ENCODE results near the gene HIGD2B. TPM values are rescaled to one million over a fixed set of nuclear protein-coding genes. Genes with fewer than 3 reads are reported as not detected.

HIGD2B gene, protein sequence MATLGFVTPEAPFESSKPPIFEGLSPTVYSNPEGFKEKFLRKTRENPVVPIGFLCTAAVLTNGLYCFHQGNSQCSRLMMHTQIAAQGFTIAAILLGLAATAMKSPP
- total RNA-seq, result not detected

GRCh38 chr15:72685925-72686794 is at the start of gene HIGD2B, which contains the start of gene BBS4:
TSS of gene HIGD2B (minus strand) at chr15:72686182. CDS start at chr15:72676374, 9,808 bp downstream.
TSS of gene BBS4 (plus strand) at chr15:72686207. CDS start at chr15:72686228, 21 bp downstream.
- Histone ChIP-seq H3K36me3 (no peaks in the 10 kb centered on the region), H3K9me3 (no peaks in the 10 kb centered on the region), H3K27me3 (no peaks in the 10 kb centered on the region), H3K27ac (peak within 1 kb of the TSS; percentile 88 to 92), H3K4me1 (peaks cover 0 to 8% of the 10 kb centered on the region in 2 donors), H3K4me3 (peak within 1 kb of the TSS; percentile 59 to 77)
- DNase-seq (ENCODE audit: low spot score in 2 of 2), result peak; percentile 53 to 94
- intact Hi-C loops (cut with DNase I), result loop anchor here (2.0 to 5.0 kb wide), 2 partner anchors 99 to 214 kb away; partner anchors contain the start of gene ARIH1
- TF ChIP-seq CTCF (IDR thresholded peaks at IDR 0.05), result no peak

DNA sequence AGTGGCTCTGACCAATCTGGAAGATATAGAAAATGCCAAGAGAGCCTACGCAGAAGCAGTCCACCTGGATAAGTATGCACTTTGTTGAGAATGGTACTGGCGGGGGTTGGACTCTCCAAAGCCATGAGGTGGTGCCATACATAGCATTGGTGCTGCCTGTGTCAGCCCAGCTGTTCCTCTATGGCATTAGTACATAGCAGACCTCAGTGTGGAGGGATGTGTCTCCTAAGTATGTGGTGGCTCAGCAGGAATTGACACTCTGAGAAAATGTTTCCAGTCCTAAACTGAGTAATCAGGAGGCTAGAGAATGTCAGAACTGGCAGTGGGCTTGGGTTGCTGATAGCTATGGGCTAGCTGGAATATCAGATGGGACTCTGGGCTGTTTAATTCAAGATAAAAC is 49.1 kb upstream of the HIGD2B start:
- intact Hi-C loops (cut with DNase I), result no loop called here
- TF ChIP-seq CTCF (IDR thresholded peaks at IDR 0.05), result no peak
- H3K27me3 ChIP-seq, result no peaks in the 10 kb centered on the region
- no peaks in the 10 kb centered on the region for H3K9me3 ChIP-seq
- no peak overlapping the region for H3K4me3 ChIP-seq
- H3K27ac ChIP-seq, result no peak overlapping the region
- no peak for DNase-seq (ENCODE audit: low spot score in 2 of 2)
- peaks cover 35 to 60% of the 10 kb centered on the region in 2 donors for H3K36me3 ChIP-seq
- no peaks in the 10 kb centered on the region for H3K4me1 ChIP-seq

GRCh38 chr15:72733941-72734738 is 48.2 kb upstream of the HIGD2B start:
- DNase-seq (ENCODE audit: low spot score in 2 of 2), result no peak
- intact Hi-C loops (cut with DNase I), result no loop called here
- TF ChIP-seq CTCF (IDR thresholded peaks at IDR 0.05), result no peak
- Histone ChIP-seq H3K4me3 (no peak overlapping the region), H3K36me3 (peaks cover 33 to 55% of the 10 kb centered on the region in 2 donors), H3K4me1 (no peaks in the 10 kb centered on the region), H3K27me3 (no peaks in the 10 kb centered on the region), H3K27ac (no peak overlapping the region), H3K9me3 (no peaks in the 10 kb centered on the region)

DNA sequence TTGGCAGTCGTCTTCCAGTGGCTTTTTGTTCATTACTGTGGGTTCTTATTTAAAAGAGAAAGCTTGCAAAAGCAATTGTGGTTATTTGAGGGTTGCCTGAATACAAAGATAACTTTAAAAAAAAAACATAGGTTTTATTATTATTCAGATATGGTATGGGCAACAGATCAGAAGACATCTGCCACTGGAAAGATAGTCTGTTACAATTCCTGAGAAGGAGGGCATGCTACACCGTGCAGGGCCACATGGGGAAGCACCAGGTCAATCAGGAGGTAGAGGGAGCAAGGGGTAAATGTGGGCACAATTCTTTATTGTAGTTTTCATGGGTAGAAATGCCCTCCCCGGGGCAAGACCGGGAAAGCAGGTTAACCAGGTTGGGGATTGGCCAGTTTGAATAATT is 46.5 kb upstream of the HIGD2B start:
- Histone ChIP-seq H3K27ac (no peak overlapping the region), H3K4me1 (no peaks in the 10 kb centered on the region), H3K9me3 (no peaks in the 10 kb centered on the region), H3K27me3 (no peaks in the 10 kb centered on the region), H3K4me3 (no peak overlapping the region), H3K36me3 (peaks cover 22 to 52% of the 10 kb centered on the region in 2 donors)
- TF ChIP-seq CTCF (IDR thresholded peaks at IDR 0.05), result no peak
- no peak for DNase-seq (ENCODE audit: low spot score in 2 of 2)
- intact Hi-C loops (cut with DNase I), result no loop called here

GRCh38 chr15:72732086-72732485 is 46.1 kb upstream of the HIGD2B start:
- no peaks in the 10 kb centered on the region for H3K4me1 ChIP-seq
- H3K4me3 ChIP-seq, result no peak overlapping the region
- no peaks in the 10 kb centered on the region for H3K9me3 ChIP-seq
- H3K36me3 ChIP-seq, result peaks cover 19 to 52% of the 10 kb centered on the region in 2 donors
- TF ChIP-seq CTCF (IDR thresholded peaks at IDR 0.05), result no peak
- no peaks in the 10 kb centered on the region for H3K27me3 ChIP-seq
- no peak overlapping the region for H3K27ac ChIP-seq
- DNase-seq (ENCODE audit: low spot score in 2 of 2), result no peak
- intact Hi-C loops (cut with DNase I), result no loop called here
